OCI-LY3 (cell line): ENCODE measurements around the gene SLC25A33.

Experiments used
- H2AFZ ChIP-seq: fragments of 200-600, 300-600 bp; shearing (Covaris generic); 2 replicates; pipeline ENCODE4 v1.6.0; 2014; ENCODE audit warnings: antibody characterized with exemption, low read depth, low read length
- H3K27ac ChIP-seq: fragments of 200-600, 300-600 bp; sonication (generic); 2 replicates; pipeline ENCODE4 v1.5.1; 2014; ENCODE audit warnings: mild to moderate bottlenecking, low read length, moderate library complexity, mixed read lengths
- H3K27me3 ChIP-seq: fragments of 200-600, 300-600 bp; sonication (generic); 2 replicates; pipeline ENCODE4 v1.6.1; 2014; ENCODE audit warnings: low read depth, low read length, mixed read lengths
- H3K36me3 ChIP-seq: fragments of 200-600, 300-600 bp; sonication (generic); replicated peaks from 2 replicates; pipeline ENCODE3; 2014; ENCODE audit warnings: low read depth, low read length, mixed read lengths
- H3K4me1 ChIP-seq: fragments of 300-600, 200-600 bp; sonication (generic); 2 replicates; pipeline ENCODE4 v1.6.1; 2014; ENCODE audit warnings: low read length, mixed read lengths
- H3K4me2 ChIP-seq: fragments of 200-600, 300-600 bp; sonication (generic); 2 replicates; pipeline ENCODE4 v1.6.1; 2014; ENCODE audit warnings: low read length, mixed read lengths
- H3K4me3 ChIP-seq: fragments of 300-600, 200-600 bp; sonication (generic); 2 replicates; pipeline ENCODE4 v1.5.1; 2014; ENCODE audit warnings: antibody characterized with exemption, mild to moderate bottlenecking, low read length, moderate library complexity
- H3K79me2 ChIP-seq: fragments of 300-600, 200-600 bp; shearing (Covaris generic); 2 replicates; pipeline ENCODE4 v1.6.1; 2014; ENCODE audit warnings: mild to moderate bottlenecking, low read length, mixed read lengths
- H3K9ac ChIP-seq: fragments of 300-600, 200-600 bp; shearing (Covaris generic); 2 replicates; pipeline ENCODE4 v1.6.0; 2014; ENCODE audit warnings: mild to moderate bottlenecking, low read length, moderate library complexity
- H3K9me3 ChIP-seq: fragments of 200-600, 300-600 bp; shearing (Covaris generic); 2 replicates; pipeline ENCODE4 v1.6.1; 2014; ENCODE audit warnings: low read length, mixed read lengths; ENCODE audit not compliant: insufficient read depth
- H4K20me1 ChIP-seq: fragments of 200-600, 300-600 bp; sonication (generic); 2 replicates; pipeline ENCODE4 v1.6.1; 2016; ENCODE audit warnings: low read length, mixed read lengths; ENCODE audit not compliant: insufficient read depth
- EZH2phosphoT487 ChIP-seq: fragments of 200-600 bp; shearing (Covaris generic); IDR thresholded peaks from 2 replicates; pipeline ENCODE4 v1.6.1; 2018; ENCODE audit warnings: antibody characterized with exemption, mixed run types, low read depth
- TF ChIP-seq, protein P1 (sequence below): fragments of 200-600, 300-600 bp; sonication (generic); IDR thresholded peaks from 2 replicates; pipeline ENCODE4 v1.5.1; 2014; ENCODE audit warnings: antibody characterized with exemption, low read length, low read depth

The SLC25A33 gene

DNA sequence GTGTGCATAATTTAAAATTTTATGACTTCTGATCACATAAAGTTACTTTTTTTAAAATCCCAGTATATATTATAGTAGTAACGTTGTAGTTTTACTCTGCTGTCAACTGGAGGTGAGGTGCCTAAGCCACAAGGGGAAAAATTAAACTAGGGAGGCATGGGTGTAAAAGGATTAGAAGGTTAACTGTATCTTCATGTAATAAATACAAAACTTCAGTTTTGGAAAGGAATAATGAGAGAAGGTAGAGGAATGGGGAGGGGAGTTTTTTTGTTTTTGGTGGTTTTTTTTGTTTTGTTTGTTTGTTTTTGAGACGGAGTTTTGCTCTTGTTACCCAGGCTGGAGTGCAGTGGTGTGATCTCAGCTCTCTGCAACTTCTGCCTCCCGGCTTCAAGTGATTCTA is 5.7 kb downstream of the SLC25A33 start:
- Histone ChIP-seq H3K27ac (no peak overlapping the region), H3K27me3 (no peaks in the 10 kb centered on the region), H3K79me2 (peaks cover 97% of the 10 kb centered on the region), H3K9ac (no peak overlapping the region), H4K20me1 (peaks cover 31% of the 10 kb centered on the region), H3K4me1 (peaks cover 5% of the 10 kb centered on the region; the same call in 1 of the 2 replicates), H3K9me3 (no peaks in the 10 kb centered on the region), H3K36me3 (no peaks in the 10 kb centered on the region), H2AFZ (no peak overlapping the region), H3K4me3 (no peak overlapping the region), H3K4me2 (no peak overlapping the region)
- TF ChIP-seq EZH2phosphoT487, result no peak
- TF ChIP-seq, protein P1, sequence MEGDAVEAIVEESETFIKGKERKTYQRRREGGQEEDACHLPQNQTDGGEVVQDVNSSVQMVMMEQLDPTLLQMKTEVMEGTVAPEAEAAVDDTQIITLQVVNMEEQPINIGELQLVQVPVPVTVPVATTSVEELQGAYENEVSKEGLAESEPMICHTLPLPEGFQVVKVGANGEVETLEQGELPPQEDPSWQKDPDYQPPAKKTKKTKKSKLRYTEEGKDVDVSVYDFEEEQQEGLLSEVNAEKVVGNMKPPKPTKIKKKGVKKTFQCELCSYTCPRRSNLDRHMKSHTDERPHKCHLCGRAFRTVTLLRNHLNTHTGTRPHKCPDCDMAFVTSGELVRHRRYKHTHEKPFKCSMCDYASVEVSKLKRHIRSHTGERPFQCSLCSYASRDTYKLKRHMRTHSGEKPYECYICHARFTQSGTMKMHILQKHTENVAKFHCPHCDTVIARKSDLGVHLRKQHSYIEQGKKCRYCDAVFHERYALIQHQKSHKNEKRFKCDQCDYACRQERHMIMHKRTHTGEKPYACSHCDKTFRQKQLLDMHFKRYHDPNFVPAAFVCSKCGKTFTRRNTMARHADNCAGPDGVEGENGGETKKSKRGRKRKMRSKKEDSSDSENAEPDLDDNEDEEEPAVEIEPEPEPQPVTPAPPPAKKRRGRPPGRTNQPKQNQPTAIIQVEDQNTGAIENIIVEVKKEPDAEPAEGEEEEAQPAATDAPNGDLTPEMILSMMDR, result no peak

DNA sequence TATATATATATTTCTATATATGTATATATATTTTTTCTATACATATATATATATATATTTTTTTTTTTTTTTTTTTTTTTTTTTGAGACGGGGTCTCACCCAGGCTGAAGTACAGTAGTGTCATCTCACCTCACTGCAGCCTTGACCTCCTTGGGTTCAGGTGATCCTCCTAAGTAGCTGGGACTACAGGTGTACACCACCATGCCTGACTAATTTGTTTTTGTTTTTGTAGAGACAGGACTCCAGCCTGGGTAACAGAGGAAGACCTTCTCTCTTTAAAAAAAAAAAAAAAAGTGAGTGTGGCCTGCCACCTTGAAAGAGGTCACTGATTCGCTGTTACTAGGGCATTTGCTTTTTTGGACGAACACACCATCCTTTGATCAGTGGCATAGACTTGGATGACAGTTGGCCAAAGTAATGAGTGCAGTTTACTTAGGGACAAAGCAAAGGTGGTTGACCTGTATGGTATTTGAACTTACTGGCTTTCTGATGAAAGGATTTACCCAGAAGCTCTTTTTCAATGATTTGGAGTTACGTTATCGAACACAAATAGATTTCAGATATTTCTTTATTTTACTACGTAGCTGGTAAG is 10.8 kb downstream of the SLC25A33 start:
- Histone ChIP-seq H3K27ac (no peak overlapping the region), H3K79me2 (peaks cover 80% of the 10 kb centered on the region), H3K4me1 (no peaks in the 10 kb centered on the region), H3K4me2 (no peak overlapping the region), H3K4me3 (no peak overlapping the region), H3K27me3 (no peaks in the 10 kb centered on the region), H3K9ac (no peak overlapping the region), H4K20me1 (peaks cover 27% of the 10 kb centered on the region), H3K9me3 (no peaks in the 10 kb centered on the region), H2AFZ (no peak overlapping the region), H3K36me3 (no peaks in the 10 kb centered on the region)
- TF ChIP-seq, protein P1, result no peak
- TF ChIP-seq EZH2phosphoT487, result no peak

DNA sequence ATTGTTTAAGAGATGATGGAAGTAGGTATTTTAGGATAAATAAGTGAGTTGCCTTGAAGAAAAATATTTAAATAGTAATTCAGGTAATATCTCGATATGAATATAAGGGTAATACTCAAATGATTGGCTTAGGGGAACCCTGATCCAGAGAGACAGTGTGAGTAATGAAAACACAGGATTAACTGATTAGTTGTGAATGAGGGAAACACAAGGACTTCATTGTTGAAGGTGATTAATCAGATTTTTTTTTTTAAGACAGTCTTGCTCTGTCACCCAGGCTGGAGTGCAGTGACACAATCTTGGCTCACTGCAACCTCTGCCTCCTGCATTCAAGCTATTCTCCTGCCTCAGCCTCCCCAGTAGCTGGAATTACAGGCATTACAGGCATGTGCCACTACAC is 12.7 kb downstream of the SLC25A33 start:
- H3K27ac ChIP-seq, result no peak overlapping the region
- H3K9ac ChIP-seq, result no peak overlapping the region
- H3K4me1 ChIP-seq, result no peaks in the 10 kb centered on the region
- H4K20me1 ChIP-seq, result peaks cover 24% of the 10 kb centered on the region
- H3K9me3 ChIP-seq, result no peaks in the 10 kb centered on the region
- H3K27me3 ChIP-seq, result no peaks in the 10 kb centered on the region
- H3K4me2 ChIP-seq, result no peak overlapping the region
- H3K4me3 ChIP-seq, result no peak overlapping the region
- H3K36me3 ChIP-seq, result peaks cover 6% of the 10 kb centered on the region
- peaks cover 62% of the 10 kb centered on the region for H3K79me2 ChIP-seq
- TF ChIP-seq, protein P1, result no peak
- no peak for TF ChIP-seq EZH2phosphoT487
- H2AFZ ChIP-seq, result no peak overlapping the region

DNA sequence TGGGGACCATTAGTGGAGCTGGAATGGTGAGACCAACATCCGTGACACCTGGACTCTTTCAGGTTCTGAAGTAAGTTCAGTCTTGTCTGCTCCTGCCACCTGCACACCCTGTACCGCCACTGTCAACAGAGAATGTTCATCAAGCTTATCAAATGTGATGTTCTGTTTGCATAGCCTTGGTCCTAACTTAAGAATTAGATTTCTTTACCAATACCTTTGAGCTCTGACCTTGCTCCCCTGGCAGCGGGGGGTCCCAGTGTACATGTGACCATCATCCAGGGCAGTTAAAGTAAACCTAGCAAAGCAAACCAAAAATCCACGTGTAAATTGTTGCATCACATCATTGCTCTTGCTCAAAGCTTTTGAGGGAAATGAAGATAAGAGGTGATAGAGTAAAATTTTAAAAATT is 14.5 kb downstream of the SLC25A33 start:
- Histone ChIP-seq H3K27me3 (no peaks in the 10 kb centered on the region), H2AFZ (no peak overlapping the region), H4K20me1 (peaks cover 14% of the 10 kb centered on the region), H3K4me1 (no peaks in the 10 kb centered on the region), H3K9ac (no peak overlapping the region), H3K79me2 (peaks cover 45% of the 10 kb centered on the region), H3K36me3 (peaks cover 6% of the 10 kb centered on the region), H3K27ac (no peak overlapping the region), H3K4me3 (no peak overlapping the region), H3K9me3 (no peaks in the 10 kb centered on the region), H3K4me2 (no peak overlapping the region)
- TF ChIP-seq, protein P1, result no peak
- no peak for TF ChIP-seq EZH2phosphoT487
